GOT3 (cell line): Measurements from ENCODE around the gene CHPT1.
"Not testable (repeated sequence)": the region's sequence is repeated elsewhere in the genome, so short reads cannot be mapped to it uniquely, and the experiment has no call there.

Source experiments
- DNase-seq: peaks from one replicate; lab custom pipeline; 2025; ENCODE audit warnings: mixed read lengths; lab: John Stamatoyannopoulos, UW

Gene CHPT1

GRCh38 chr12:101722392-101722791, 25.0 kb downstream of the CHPT1 start:
- DNase-seq, result no peak

- no peak for DNase-seq
Measured at GRCh38 chr12:101727098-101727497, 29.7 kb downstream of the CHPT1 start.

- DNase-seq, result no peak
Measured at GRCh38 chr12:101729842-101730241, 32.4 kb downstream of the CHPT1 start.

- DNase-seq, result no peak
Measured at GRCh38 chr12:101732318-101732717, 34.9 kb downstream of the CHPT1 start.

GRCh38 chr12:101733166-101733565, 35.7 kb downstream of the CHPT1 start:
- no peak for DNase-seq

- not testable (repeated sequence) for DNase-seq
Measured at GRCh38 chr12:101734482-101734881, 37.0 kb downstream of the CHPT1 start.

GRCh38 chr12:101737476-101737875, 40.0 kb downstream of the CHPT1 start:
- no peak for DNase-seq

- no peak for DNase-seq
Measured at GRCh38 chr12:101738920-101739665, 41.7 kb downstream of the CHPT1 start, which contains the start of gene SYCP3. TSS of gene SYCP3 (minus strand) at chr12:101739462. CDS start at chr12:101737935, 1,527 bp downstream.

- DNase-seq, result no peak
Measured at GRCh38 chr12:101740566-101740965, 43.1 kb downstream of the CHPT1 start.

- DNase-seq, result no peak
Measured at GRCh38 chr12:101740980-101741379, 43.5 kb downstream of the CHPT1 start.

GRCh38 chr12:101743242-101743641, 45.8 kb downstream of the CHPT1 start:
- no peak for DNase-seq

GRCh38 chr12:101743724-101744472, 46.5 kb downstream of the CHPT1 start:
- no peak for DNase-seq

GRCh38 chr12:101745481-101745880, 48.0 kb downstream of the CHPT1 start:
- DNase-seq, result no peak

- no peak for DNase-seq
Measured at GRCh38 chr12:101746196-101746595, 48.8 kb downstream of the CHPT1 start.

- no peak for DNase-seq
Measured at GRCh38 chr12:101746661-101747060, 49.2 kb downstream of the CHPT1 start.

- no peak for DNase-seq
Measured at GRCh38 chr12:101747697-101748096, 50.3 kb downstream of the CHPT1 start.

GRCh38 chr12:101748907-101749306, 51.5 kb downstream of the CHPT1 start:
- no peak for DNase-seq

- DNase-seq, result no peak
Measured at GRCh38 chr12:101749657-101750056, 52.2 kb downstream of the CHPT1 start.

GRCh38 chr12:101750152-101750551, 52.7 kb downstream of the CHPT1 start:
- no peak for DNase-seq

GRCh38 chr12:101759396-101760047, 62.1 kb downstream of the CHPT1 start:
- DNase-seq, result no peak

GRCh38 chr12:101761350-101761749, 63.9 kb downstream of the CHPT1 start:
- no peak for DNase-seq

- DNase-seq, result no peak
Measured at GRCh38 chr12:101761781-101762180, 64.3 kb downstream of the CHPT1 start.
